HEK293 (cell line): ENCODE data around the gene THBD.

Experiments
- CTCF ChIA-PET: fragments of 350-600 bp; formaldehyde crosslinking; extraction: SDS; loops from one replicate; lab custom pipeline; 2021; ENCODE audit warnings: antibody characterized with exemption; lab: Yijun Ruan, JAX
- POLR2A ChIA-PET: fragments of 300-600 bp; formaldehyde crosslinking; extraction: SDS; loops from one replicate; lab custom pipeline; 2020; ENCODE audit warnings: antibody characterized with exemption, inconsistent platforms; lab: Yijun Ruan, JAX
- H3K27ac ChIP-seq: fragments of 200-500 bp; sonication (Bioruptor generic); 2 replicates; pipeline ENCODE4 v1.5.1; 2014; ENCODE audit warnings: low read depth, low read length, control low read depth, inconsistent platforms; ENCODE audit errors: extremely low read depth
- H3K36me3 ChIP-seq, 2 experiments: fragments of 200-500 bp in 1 of 2; sonication (Bioruptor generic) in 1 of 2; 1 replicate in 1 of 2; 2 replicates in 1 of 2; pipeline ENCODE4 v1.5.1; 2014 to 2017; ENCODE audit warnings: inconsistent platforms in 2 of 2, low read length in 2 of 2; ENCODE audit not compliant: control insufficient read depth in 2 of 2, insufficient read depth in 1 of 2
- H3K4me1 ChIP-seq: fragments of 200-500 bp; sonication (Bioruptor generic); 2 replicates; pipeline ENCODE4 v1.5.1; 2014; ENCODE audit warnings: mild to moderate bottlenecking, low read length, inconsistent platforms; ENCODE audit not compliant: control insufficient read depth, insufficient read depth
- H3K4me3 ChIP-seq: 2 replicates; pipeline ENCODE4 v1.5.1; 2011; ENCODE audit warnings: low read depth, mild to moderate bottlenecking, control low read depth, low read length, moderate library complexity
- H3K9me3 ChIP-seq: fragments of 200-500 bp; sonication (Bioruptor generic); 2 replicates; pipeline ENCODE4 v1.5.1; 2014; ENCODE audit warnings: low read depth, low read length, inconsistent platforms; ENCODE audit not compliant: control insufficient read depth, insufficient read depth
- CTCF ChIP-seq: fragments of 450-650 bp; formaldehyde crosslinking; IDR thresholded peaks from 2 replicates; pipeline ENCODE4 v1.5.1; 2016; ENCODE audit warnings: missing biosample characterization, missing genetic modification characterization
- EGR2 ChIP-seq: fragments of 450-650 bp; formaldehyde crosslinking; IDR thresholded peaks from 2 replicates; pipeline ENCODE4 v1.5.1; 2016; ENCODE audit warnings: low read depth, missing biosample characterization, missing genetic modification characterization
- GFI1B ChIP-seq: fragments of 450-650 bp; formaldehyde crosslinking; IDR thresholded peaks from 2 replicates; pipeline ENCODE4 v1.5.1; 2016; ENCODE audit warnings: missing biosample characterization, missing genetic modification characterization
- KLF1 ChIP-seq: fragments of 450-650 bp; formaldehyde crosslinking; IDR thresholded peaks from 2 replicates; pipeline ENCODE4 v1.5.1; 2016; ENCODE audit warnings: missing biosample characterization, missing genetic modification characterization
- SP7 ChIP-seq: fragments of 450-650 bp; formaldehyde crosslinking; IDR thresholded peaks from 2 replicates; pipeline ENCODE4 v1.5.1; 2016; ENCODE audit warnings: missing biosample characterization, missing genetic modification characterization
- TSHZ1 ChIP-seq: fragments of 450-650 bp; formaldehyde crosslinking; IDR thresholded peaks from 2 replicates; pipeline ENCODE4 v1.5.1; 2016; ENCODE audit warnings: missing biosample characterization, missing genetic modification characterization, borderline replicate concordance
- ZBTB1 ChIP-seq: fragments of 450-650 bp; formaldehyde crosslinking; IDR thresholded peaks from 2 replicates; pipeline ENCODE4 v1.5.1; 2016; ENCODE audit warnings: missing biosample characterization, missing genetic modification characterization
- ZBTB20 ChIP-seq: fragments of 450-650 bp; formaldehyde crosslinking; IDR thresholded peaks from 2 replicates; pipeline ENCODE4 v1.5.1; 2016; ENCODE audit warnings: missing biosample characterization, missing genetic modification characterization
- ZNF184 ChIP-seq: fragments of 450-650 bp; IDR thresholded peaks from 2 replicates; pipeline ENCODE4 v1.5.1; 2018; ENCODE audit warnings: missing biosample characterization, mild to moderate bottlenecking, missing genetic modification characterization
- ZNF211 ChIP-seq: fragments of 450-650 bp; formaldehyde crosslinking; IDR thresholded peaks from 2 replicates; pipeline ENCODE4 v1.5.1; 2016; ENCODE audit warnings: low read depth, missing biosample characterization, missing genetic modification characterization
- ZNF223 ChIP-seq: fragments of 450-650 bp; formaldehyde crosslinking; IDR thresholded peaks from 2 replicates; pipeline ENCODE4 v1.5.1; 2016; ENCODE audit warnings: missing biosample characterization, missing genetic modification characterization
- ZNF280C ChIP-seq: fragments of 450-650 bp; formaldehyde crosslinking; IDR thresholded peaks from 2 replicates; pipeline ENCODE4 v1.5.1; 2016; ENCODE audit warnings: missing biosample characterization, missing genetic modification characterization
- ZNF426 ChIP-seq: fragments of 450-650 bp; formaldehyde crosslinking; IDR thresholded peaks from 2 replicates; pipeline ENCODE4 v1.5.1; 2017; ENCODE audit warnings: missing biosample characterization, missing genetic modification characterization, mild to moderate bottlenecking, inconsistent platforms, moderate library complexity
- ZNF433 ChIP-seq: fragments of 450-650 bp; formaldehyde crosslinking; IDR thresholded peaks from 2 replicates; pipeline ENCODE4 v1.5.1; 2016; ENCODE audit warnings: missing biosample characterization, missing genetic modification characterization, low read depth
- TF ChIP-seq, protein P1 (sequence below): fragments of 450-650 bp; formaldehyde crosslinking; IDR thresholded peaks from 2 replicates; pipeline ENCODE4 v1.5.1; 2016; ENCODE audit warnings: missing biosample characterization, missing genetic modification characterization

Gene THBD

DNA sequence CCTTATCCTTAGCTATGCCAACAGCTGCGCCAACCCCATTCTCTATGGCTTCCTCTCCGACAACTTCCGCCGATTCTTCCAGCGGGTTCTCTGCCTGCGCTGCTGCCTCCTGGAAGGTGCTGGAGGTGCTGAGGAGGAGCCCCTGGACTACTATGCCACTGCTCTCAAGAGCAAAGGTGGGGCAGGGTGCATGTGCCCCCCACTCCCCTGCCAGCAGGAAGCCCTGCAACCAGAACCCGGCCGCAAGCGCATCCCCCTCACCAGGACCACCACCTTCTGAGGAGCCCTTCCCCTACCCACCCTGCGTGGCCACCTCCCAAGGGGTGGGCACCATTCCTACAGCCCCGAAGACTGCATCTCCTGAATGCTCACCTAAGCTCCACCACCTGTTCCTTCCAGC, 13.1 kb downstream of the THBD start:
- Histone ChIP-seq H3K36me3 (no peaks in the 10 kb centered on the region), H3K4me1 (no peaks in the 10 kb centered on the region; the same call in 1 of the 2 replicates), H3K9me3 (no peaks in the 10 kb centered on the region)
- POLR2A ChIA-PET, result no interaction called here
- no peak for TF ChIP-seq GFI1B (tag by site-specific recombination)
- TF ChIP-seq ZNF280C (tag by site-specific recombination), result no peak
- no peak for TF ChIP-seq CTCF (tag by site-specific recombination)
- TF ChIP-seq, all 188 proteins: peak for 0
- Histone ChIP-seq H3K27ac (no peak overlapping the region), H3K4me3 (no peak overlapping the region)
- CTCF ChIA-PET, result interaction anchor here (1.6 kb wide), 1 partner anchor 199 kb away, joined by 4 read pairs; no protein-coding TSS in a partner anchor

DNA sequence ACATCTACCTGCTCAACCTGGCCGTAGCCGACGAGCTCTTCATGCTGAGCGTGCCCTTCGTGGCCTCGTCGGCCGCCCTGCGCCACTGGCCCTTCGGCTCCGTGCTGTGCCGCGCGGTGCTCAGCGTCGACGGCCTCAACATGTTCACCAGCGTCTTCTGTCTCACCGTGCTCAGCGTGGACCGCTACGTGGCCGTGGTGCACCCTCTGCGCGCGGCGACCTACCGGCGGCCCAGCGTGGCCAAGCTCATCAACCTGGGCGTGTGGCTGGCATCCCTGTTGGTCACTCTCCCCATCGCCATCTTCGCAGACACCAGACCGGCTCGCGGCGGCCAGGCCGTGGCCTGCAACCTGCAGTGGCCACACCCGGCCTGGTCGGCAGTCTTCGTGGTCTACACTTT, 13.7 kb downstream of the THBD start:
- ChIA-PET CTCF (no interaction called here), POLR2A (no interaction called here)
- H3K4me1 ChIP-seq, result no peaks in the 10 kb centered on the region; the same call in 1 of the 2 replicates
- no peak overlapping the region for H3K4me3 ChIP-seq
- TF ChIP-seq EGR2 (tag by site-specific recombination) (no peak), ZBTB1 (tag by site-specific recombination) (no peak), TSHZ1 (tag by site-specific recombination) (no peak), KLF1 (tag by site-specific recombination) (no peak), ZNF426 (tag by site-specific recombination) (no peak), ZNF184 (tag by site-specific recombination) (no peak), ZNF223 (tag by site-specific recombination) (no peak), GFI1B (tag by site-specific recombination) (no peak), SP7 (tag by site-specific recombination) (no peak), ZNF433 (no peak), ZBTB20 (tag by site-specific recombination) (no peak), ZNF211 (tag by site-specific recombination) (no peak)
- TF ChIP-seq, protein P1, sequence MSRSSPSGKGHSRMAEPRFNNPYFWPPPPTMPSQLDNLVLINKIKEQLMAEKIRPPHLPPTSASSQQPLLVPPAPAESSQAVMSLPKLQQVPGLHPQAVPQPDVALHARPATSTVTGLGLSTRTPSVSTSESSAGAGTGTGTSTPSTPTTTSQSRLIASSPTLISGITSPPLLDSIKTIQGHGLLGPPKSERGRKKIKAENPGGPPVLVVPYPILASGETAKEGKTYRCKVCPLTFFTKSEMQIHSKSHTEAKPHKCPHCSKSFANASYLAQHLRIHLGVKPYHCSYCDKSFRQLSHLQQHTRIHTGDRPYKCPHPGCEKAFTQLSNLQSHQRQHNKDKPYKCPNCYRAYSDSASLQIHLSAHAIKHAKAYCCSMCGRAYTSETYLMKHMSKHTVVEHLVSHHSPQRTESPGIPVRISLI (tag by site-specific recombination), result no peak
- no peak overlapping the region for H3K27ac ChIP-seq
- H3K36me3 ChIP-seq, result no peaks in the 10 kb centered on the region
- no peaks in the 10 kb centered on the region for H3K9me3 ChIP-seq
